ENCODE data around the gene TRPM1.

The TRPM1 gene

GRCh38 chr15:30962079-30962478, 139.4 kb downstream of the TRPM1 start:
- DNase-seq, result no peak

- no peak for DNase-seq
Measured at GRCh38 chr15:30958219-30958618, 143.3 kb downstream of the TRPM1 start.

GRCh38 chr15:30956216-30957124, 145.1 kb downstream of the TRPM1 start:
- DNase-seq, result no peak

GRCh38 chr15:30954674-30955073, 146.9 kb downstream of the TRPM1 start:
- DNase-seq, result no peak

- DNase-seq, result no peak
Measured at GRCh38 chr15:30953731-30954378, 147.7 kb downstream of the TRPM1 start.

GRCh38 chr15:30953183-30953582, 148.3 kb downstream of the TRPM1 start:
- DNase-seq, result no peak
